IPS DF 19.7 (cell line): ENCODE measurements around the gene SZT2.
"Not testable (repeated sequence)": the region's sequence is repeated elsewhere in the genome, so short reads cannot be mapped to it uniquely, and the experiment has no call there.

Source experiments
- DNase-seq: peaks from one replicate; pipeline ENCODE4 v3.0.0-alpha.2; 2013; ENCODE audit warnings: low read depth, low spot score

The SZT2 gene

GRCh38 chr1:43454270-43455011 lies 64.7 kb downstream of the SZT2 start:
- DNase-seq: peak; percentile 91

- DNase-seq: no peak
Observed at GRCh38 chr1:43455213-43455889, 65.7 kb downstream of the SZT2 start.

- DNase-seq: not testable (repeated sequence)
Observed at GRCh38 chr1:43458379-43458778, 68.7 kb downstream of the SZT2 start.

GRCh38 chr1:43460988-43461693 lies 71.4 kb downstream of the SZT2 start:
- no peak for DNase-seq

- no peak for DNase-seq
Observed at GRCh38 chr1:43463479-43463878, 73.8 kb downstream of the SZT2 start.

GRCh38 chr1:43464681-43465504 lies 75.2 kb downstream of the SZT2 start:
- no peak for DNase-seq

GRCh38 chr1:43465505-43466067 lies 75.9 kb downstream of the SZT2 start:
- DNase-seq: no peak

- DNase-seq: no peak
Observed at GRCh38 chr1:43466403-43466802, 76.7 kb downstream of the SZT2 start.

- no peak for DNase-seq
Observed at GRCh38 chr1:43468414-43468813, 78.7 kb downstream of the SZT2 start.

GRCh38 chr1:43469932-43470331 lies 80.2 kb downstream of the SZT2 start:
- no peak for DNase-seq

GRCh38 chr1:43472087-43472462 lies 82.4 kb downstream of the SZT2 start:
- no peak for DNase-seq

GRCh38 chr1:43472463-43473151 lies 82.9 kb downstream of the SZT2 start:
- DNase-seq: not testable (repeated sequence)

- DNase-seq: no peak
Observed at GRCh38 chr1:43473463-43473862, 83.8 kb downstream of the SZT2 start.

GRCh38 chr1:43475611-43476401 lies 86.1 kb downstream of the SZT2 start:
- not testable (repeated sequence) for DNase-seq

GRCh38 chr1:43477716-43478115 lies 88.0 kb downstream of the SZT2 start:
- DNase-seq: no peak

- no peak for DNase-seq
Observed at GRCh38 chr1:43479414-43479813, 89.7 kb downstream of the SZT2 start.

GRCh38 chr1:43481491-43481890 lies 91.8 kb downstream of the SZT2 start:
- no peak for DNase-seq

GRCh38 chr1:43482215-43482614 lies 92.5 kb downstream of the SZT2 start:
- no peak for DNase-seq

- no peak for DNase-seq
Observed at GRCh38 chr1:43484367-43484766, 94.7 kb downstream of the SZT2 start.

- DNase-seq: no peak
Observed at GRCh38 chr1:43488165-43488564, 98.5 kb downstream of the SZT2 start.
